OCI-LY1 (cell line): Measurements from ENCODE around the gene ARHGAP22.

Source experiments
- H2AFZ ChIP-seq: fragments of 200-600 bp; sonication (generic), shearing (Covaris generic); 2 replicates; pipeline ENCODE4 v1.6.0; 2014; ENCODE audit warnings: antibody characterized with exemption, mild to moderate bottlenecking, low read length
- H3F3A ChIP-seq: fragments of 200-600 bp; sonication (generic), shearing (Covaris generic); 2 replicates; pipeline ENCODE4 v1.6.0; 2014; ENCODE audit warnings: mild to moderate bottlenecking, antibody characterized with exemption, low read length, moderate library complexity; ENCODE audit not compliant: insufficient read depth
- H3K27ac ChIP-seq: fragments of 200-600 bp; sonication (generic); 2 replicates; pipeline ENCODE4 v1.5.1; 2014; ENCODE audit warnings: low read length, mixed run types, mild to moderate bottlenecking, low read depth; ENCODE audit not compliant: poor library complexity, severe bottlenecking
- H3K27me3 ChIP-seq: fragments of 200-600 bp; sonication (generic); 2 replicates; pipeline ENCODE4 v1.6.0; 2014; ENCODE audit warnings: antibody characterized with exemption, mild to moderate bottlenecking, low read length, moderate library complexity; ENCODE audit not compliant: insufficient read depth
- H3K36me3 ChIP-seq: fragments of 200-600 bp; sonication (generic); 2 replicates; pipeline ENCODE4 v1.6.1; 2014; ENCODE audit warnings: mild to moderate bottlenecking, antibody characterized with exemption, low read length, moderate library complexity, mixed read lengths; ENCODE audit not compliant: insufficient read depth
- H3K4me1 ChIP-seq: fragments of 200-600 bp; sonication (generic); 2 replicates; pipeline ENCODE4 v1.5.1; 2014; ENCODE audit warnings: mild to moderate bottlenecking, low read length, moderate library complexity; ENCODE audit not compliant: insufficient read depth, severe bottlenecking
- H3K4me2 ChIP-seq: fragments of 200-600 bp; sonication (generic), shearing (Covaris generic); 2 replicates; pipeline ENCODE4 v1.6.1; 2014; ENCODE audit warnings: low read length
- H3K4me3 ChIP-seq: fragments of 200-600 bp; sonication (generic); 2 replicates; pipeline ENCODE4 v1.5.1; 2014; ENCODE audit warnings: low read length, low read depth, mild to moderate bottlenecking, mixed read lengths; ENCODE audit not compliant: poor library complexity, severe bottlenecking
- H3K79me2 ChIP-seq: fragments of 200-600 bp; shearing (Covaris generic); 2 replicates; pipeline ENCODE4 v1.6.1; 2016; ENCODE audit warnings: mixed run types, low read length, mixed read lengths; ENCODE audit not compliant: insufficient read depth
- H3K9ac ChIP-seq: fragments of 200-600 bp; sonication (generic), shearing (Covaris generic); 2 replicates; pipeline ENCODE4 v1.6.1; 2014; ENCODE audit warnings: mild to moderate bottlenecking, low read length, mixed read lengths
- H3K9me2 ChIP-seq: fragments of 200-600 bp; sonication (generic), shearing (Covaris generic); 2 replicates; pipeline ENCODE4 v1.6.1; 2014; ENCODE audit warnings: low read depth, mild to moderate bottlenecking, low read length, mixed read lengths
- H3K9me3 ChIP-seq: fragments of 200-600 bp; shearing (Covaris generic); 2 replicates; pipeline ENCODE4 v1.6.1; 2014; ENCODE audit warnings: low read length, mixed read lengths
- H4K20me1 ChIP-seq: fragments of 200-600 bp; sonication (generic), shearing (Covaris generic); 2 replicates; pipeline ENCODE4 v1.6.0; 2016; ENCODE audit warnings: mild to moderate bottlenecking, low read length; ENCODE audit not compliant: insufficient read depth
- CTCF ChIP-seq: fragments of 200-600 bp; sonication (generic), shearing (Covaris generic); IDR thresholded peaks from 2 replicates; pipeline ENCODE4 v1.5.1; 2017; ENCODE audit warnings: mild to moderate bottlenecking, antibody characterized with exemption, low read length, moderate library complexity, mixed read lengths
- EZH2 ChIP-seq: fragments of 200-600 bp; sonication (generic), shearing (Covaris generic); IDR thresholded peaks from 2 replicates; pipeline ENCODE4 v1.8.0; 2017; ENCODE audit warnings: borderline replicate concordance, mixed run types, mild to moderate bottlenecking, antibody characterized with exemption, low read length, moderate library complexity, mixed read lengths

Gene ARHGAP22

GRCh38 chr10:48454302-48455054, 150.4 kb downstream of the ARHGAP22 start:
- Histone ChIP-seq H2AFZ (no peak overlapping the region), H3K27ac (no peak overlapping the region), H3K4me3 (no peak overlapping the region), H3K9me2 (no peaks in the 10 kb centered on the region), H3K4me1 (no peaks in the 10 kb centered on the region), H4K20me1 (no peaks in the 10 kb centered on the region), H3K9ac (no peak overlapping the region), H3F3A (no peaks in the 10 kb centered on the region), H3K36me3 (no peaks in the 10 kb centered on the region), H3K79me2 (no peaks in the 10 kb centered on the region), H3K4me2 (no peak overlapping the region), H3K9me3 (no peaks in the 10 kb centered on the region), H3K27me3 (no peaks in the 10 kb centered on the region)
- TF ChIP-seq CTCF: no peak
- TF ChIP-seq EZH2: no peak

GRCh38 chr10:48453451-48454301, 151.2 kb downstream of the ARHGAP22 start:
- no peaks in the 10 kb centered on the region for H3K9me3 ChIP-seq
- no peak overlapping the region for H2AFZ ChIP-seq
- no peaks in the 10 kb centered on the region for H3K36me3 ChIP-seq
- no peaks in the 10 kb centered on the region for H3K9me2 ChIP-seq
- H3F3A ChIP-seq: no peaks in the 10 kb centered on the region
- no peaks in the 10 kb centered on the region for H4K20me1 ChIP-seq
- no peak overlapping the region for H3K9ac ChIP-seq
- H3K4me3 ChIP-seq: no peak overlapping the region
- H3K4me1 ChIP-seq: no peaks in the 10 kb centered on the region
- no peaks in the 10 kb centered on the region for H3K79me2 ChIP-seq
- no peaks in the 10 kb centered on the region for H3K27me3 ChIP-seq
- H3K4me2 ChIP-seq: no peak overlapping the region
- no peak overlapping the region for H3K27ac ChIP-seq
- no peak for TF ChIP-seq CTCF
- TF ChIP-seq EZH2: no peak

GRCh38 chr10:48452879-48453412, 151.9 kb downstream of the ARHGAP22 start:
- TF ChIP-seq EZH2: no peak
- TF ChIP-seq CTCF: no peak
- Histone ChIP-seq H3K9ac (no peak overlapping the region), H3K36me3 (no peaks in the 10 kb centered on the region), H3K79me2 (no peaks in the 10 kb centered on the region), H3K4me2 (no peak overlapping the region), H3K4me1 (no peaks in the 10 kb centered on the region), H3K9me2 (no peaks in the 10 kb centered on the region), H3K4me3 (no peak overlapping the region), H4K20me1 (no peaks in the 10 kb centered on the region), H2AFZ (no peak overlapping the region), H3K27ac (no peak overlapping the region), H3F3A (no peaks in the 10 kb centered on the region), H3K9me3 (no peaks in the 10 kb centered on the region), H3K27me3 (no peaks in the 10 kb centered on the region)
